Left forelimb (tissue), 1 donor: ENCODE results near the gene PCDHB6.
"Not testable (repeated sequence)": the region's sequence is repeated elsewhere in the genome, so short reads cannot be mapped to it uniquely, and the experiment has no call there.

Experiments
- DNase-seq: peaks from one replicate; pipeline ENCODE4 v3.0.0-alpha.2; 2018; ENCODE audit warnings: low spot score

The PCDHB6 gene

GRCh38 chr5:141149812-141150211 lies at the start of gene PCDHB6:
Gene PCDHB6 (plus strand): TSS chr5:141150057. CDS start chr5:141150258, 201 bp downstream.
- DNase-seq = no peak

- no peak for DNase-seq
Observed at GRCh38 chr5:141100243-141100805, 49.5 kb upstream of the PCDHB6 start, which contains the start of gene PCDHB3. Gene PCDHB3 (plus strand): TSS chr5:141100473. CDS start chr5:141100650, 177 bp downstream.

GRCh38 chr5:141101059-141101458 lies 48.8 kb upstream of the PCDHB6 start:
- no peak for DNase-seq

- not testable (repeated sequence) for DNase-seq
Observed at GRCh38 chr5:141102070-141102469, 47.8 kb upstream of the PCDHB6 start.

- DNase-seq = not testable (repeated sequence)
Observed at GRCh38 chr5:141102471-141102870, 47.4 kb upstream of the PCDHB6 start.

- no peak for DNase-seq
Observed at GRCh38 chr5:141105350-141105749, 44.5 kb upstream of the PCDHB6 start.

GRCh38 chr5:141119250-141119649 lies 30.6 kb upstream of the PCDHB6 start:
- no peak for DNase-seq

- no peak for DNase-seq
Observed at GRCh38 chr5:141121563-141121962, 28.3 kb upstream of the PCDHB6 start, which contains the start of gene PCDHB4. Gene PCDHB4 (plus strand): TSS chr5:141121818. CDS start chr5:141121999, 181 bp downstream.

GRCh38 chr5:141121985-141122384 lies 27.9 kb upstream of the PCDHB6 start:
- no peak for DNase-seq

- not testable (repeated sequence) for DNase-seq
Observed at GRCh38 chr5:141123396-141124135, 26.3 kb upstream of the PCDHB6 start.

GRCh38 chr5:141127305-141127704 lies 22.6 kb upstream of the PCDHB6 start:
- DNase-seq = no peak

GRCh38 chr5:141135030-141135717 lies 14.7 kb upstream of the PCDHB6 start, which contains the start of gene PCDHB5:
Gene PCDHB5 (plus strand): TSS chr5:141135206. CDS start chr5:141135435, 229 bp downstream.
- DNase-seq = no peak

- no peak for DNase-seq
Observed at GRCh38 chr5:141135718-141136266, 14.1 kb upstream of the PCDHB6 start.

GRCh38 chr5:141137346-141137745 lies 12.5 kb upstream of the PCDHB6 start:
- DNase-seq = not testable (repeated sequence)

- no peak for DNase-seq
Observed at GRCh38 chr5:141150224-141150992, 551 bp downstream of the PCDHB6 start.

GRCh38 chr5:141150993-141151325 lies 1.1 kb downstream of the PCDHB6 start:
- DNase-seq = no peak

GRCh38 chr5:141151632-141152031 lies 1.8 kb downstream of the PCDHB6 start:
- not testable (repeated sequence) for DNase-seq

- DNase-seq = not testable (repeated sequence)
Observed at GRCh38 chr5:141152096-141152495, 2.2 kb downstream of the PCDHB6 start.

GRCh38 chr5:141155540-141156374 lies 5.9 kb downstream of the PCDHB6 start:
- no peak for DNase-seq

GRCh38 chr5:141157356-141157755 lies 7.5 kb downstream of the PCDHB6 start:
- not testable (repeated sequence) for DNase-seq

- not testable (repeated sequence) for DNase-seq
Observed at GRCh38 chr5:141157901-141158300, 8.0 kb downstream of the PCDHB6 start.
